Body of pancreas (tissue), 4 donors: ENCODE results near the gene WBP1L. TPM values are rescaled to one million over a fixed set of nuclear protein-coding genes. Genes with fewer than 3 reads are reported as not detected.
"Not testable (repeated sequence)": the region's sequence is repeated elsewhere in the genome, so short reads cannot be mapped to it uniquely, and the experiment has no call there.

Experiments used
- ATAC-seq: fragments of 150-250 bp; one replicate; pipeline ENCODE4 v1.9.1; 2016
- DNase-seq, 4 donors: peaks; one replicate each; pipeline ENCODE4 v3.0.0-alpha.2; 2019
- H3K27ac ChIP-seq, 4 donors: fragments of 200-600 bp; sonication (generic); 1 replicate in 3 of 4; 2 replicates in 1 of 4; pipeline versions ENCODE4 v1.5.1 to v1.6.1; 2016 to 2019; ENCODE audit warnings: mild to moderate bottlenecking in 1 of 4, mixed read lengths in 1 of 4, moderate library complexity in 1 of 4
- H3K27me3 ChIP-seq, 2 donors: fragments of 200-600 bp; sonication (generic); one replicate each; pipeline ENCODE4 v1.6.0; 2016; ENCODE audit warnings: mild to moderate bottlenecking in 1 of 2
- H3K36me3 ChIP-seq, 2 donors: fragments of 200-600 bp; sonication (generic); replicated peaks in 1 of 2; 2 replicates each; pipeline ENCODE4 v1.5.1; 2016; ENCODE audit warnings: low read depth in 2 of 2; ENCODE audit not compliant: insufficient read depth in 1 of 2
- H3K4me1 ChIP-seq: fragments of 200-600 bp; sonication (generic); one replicate; pipeline ENCODE4 v1.6.0; 2016
- H3K4me3 ChIP-seq, 2 donors: fragments of 200-600 bp; sonication (generic); 1 replicate in 1 of 2; 2 replicates in 1 of 2; pipeline ENCODE4 v1.5.1; 2016 to 2019
- H3K9me3 ChIP-seq, 3 donors: fragments of 200-600 bp; sonication (generic); 1 replicate in 2 of 3; 2 replicates in 1 of 3; pipeline ENCODE4 v1.5.1; 2016
- POLR2A ChIP-seq, 3 donors: fragments of 450-650 bp; IDR thresholded peaks; one replicate each; pipeline ENCODE4 v1.6.1; 2016; ENCODE audit warnings: antibody characterized with exemption in 3 of 3, mild to moderate bottlenecking in 2 of 3
- WGBS, 2 donors: methylation state at CpG; one replicate each; pipeline ENCODE4 v1.1.5; 2017; 5-methylcytosine and 5-hydroxymethylcytosine counted together
- intact Hi-C: fragments of 100-400 bp; cut with DNase I; formaldehyde crosslinking; loops from one replicate; pipeline ENCODE4 v1.15.1; 2023
- total RNA-seq, 2 donors: library from RNA; depleted of rRNA; stranded (reverse); fragments of >200 nt; gene quantifications; one replicate each; pipeline ENCODE4 v1.1.0, GENCODE V29; 2016
- TF ChIP-seq, protein P1 (sequence below), 7 experiments: fragments of 450-650 bp in 4 of 7; fragments of 200-600 bp in 3 of 7; sonication (generic) in 3 of 7; IDR thresholded peaks; one replicate each; pipeline ENCODE4 v1.5.1; 2016 to 2019; ENCODE audit warnings: antibody characterized with exemption in 7 of 7

WBP1L gene
- total RNA-seq, 2 donors from 2014 or later, result 30.6 to 55.4 TPM

DNA sequence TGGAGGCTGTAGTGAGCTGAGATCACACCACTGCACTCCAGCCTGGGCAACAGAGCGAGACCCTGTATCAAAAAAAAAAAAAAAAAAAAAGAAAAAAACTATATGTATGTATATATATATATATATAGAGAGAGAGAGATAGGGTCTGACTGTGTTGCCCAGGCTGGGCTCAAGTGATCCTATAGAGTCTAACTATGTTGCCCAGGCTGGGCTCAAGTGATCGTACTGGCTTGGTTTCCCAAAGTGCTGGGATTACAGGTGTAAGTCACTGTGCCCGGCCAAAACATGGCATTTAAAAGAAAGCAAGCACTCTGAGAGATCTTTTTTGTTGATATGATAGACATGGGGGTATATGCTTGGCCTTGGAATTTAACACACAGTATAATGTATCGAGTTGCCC, 73.4 kb downstream of the WBP1L start:
- 94 to 96% methylated on average over 4 of the region's 4 CpGs for WGBS, 2 donors
- peak overlapping the region in 1 of 4 donors; percentile 83 for H3K27ac ChIP-seq
- H3K4me1 ChIP-seq, result peaks cover 11% of the 10 kb centered on the region
- no peak overlapping the region for H3K4me3 ChIP-seq
- peaks cover 10 to 17% of the 10 kb centered on the region in 2 donors for H3K36me3 ChIP-seq
- ATAC-seq, result no peak
- TF ChIP-seq, protein P1, sequence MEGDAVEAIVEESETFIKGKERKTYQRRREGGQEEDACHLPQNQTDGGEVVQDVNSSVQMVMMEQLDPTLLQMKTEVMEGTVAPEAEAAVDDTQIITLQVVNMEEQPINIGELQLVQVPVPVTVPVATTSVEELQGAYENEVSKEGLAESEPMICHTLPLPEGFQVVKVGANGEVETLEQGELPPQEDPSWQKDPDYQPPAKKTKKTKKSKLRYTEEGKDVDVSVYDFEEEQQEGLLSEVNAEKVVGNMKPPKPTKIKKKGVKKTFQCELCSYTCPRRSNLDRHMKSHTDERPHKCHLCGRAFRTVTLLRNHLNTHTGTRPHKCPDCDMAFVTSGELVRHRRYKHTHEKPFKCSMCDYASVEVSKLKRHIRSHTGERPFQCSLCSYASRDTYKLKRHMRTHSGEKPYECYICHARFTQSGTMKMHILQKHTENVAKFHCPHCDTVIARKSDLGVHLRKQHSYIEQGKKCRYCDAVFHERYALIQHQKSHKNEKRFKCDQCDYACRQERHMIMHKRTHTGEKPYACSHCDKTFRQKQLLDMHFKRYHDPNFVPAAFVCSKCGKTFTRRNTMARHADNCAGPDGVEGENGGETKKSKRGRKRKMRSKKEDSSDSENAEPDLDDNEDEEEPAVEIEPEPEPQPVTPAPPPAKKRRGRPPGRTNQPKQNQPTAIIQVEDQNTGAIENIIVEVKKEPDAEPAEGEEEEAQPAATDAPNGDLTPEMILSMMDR (IDR thresholded peaks at IDR 0.05), result no peak
- TF ChIP-seq POLR2A (IDR thresholded peaks at IDR 0.05), result no peak
- intact Hi-C loops, result no loop called here
- no peaks in the 10 kb centered on the region for H3K27me3 ChIP-seq
- no peak for DNase-seq
- no peaks in the 10 kb centered on the region for H3K9me3 ChIP-seq

DNA sequence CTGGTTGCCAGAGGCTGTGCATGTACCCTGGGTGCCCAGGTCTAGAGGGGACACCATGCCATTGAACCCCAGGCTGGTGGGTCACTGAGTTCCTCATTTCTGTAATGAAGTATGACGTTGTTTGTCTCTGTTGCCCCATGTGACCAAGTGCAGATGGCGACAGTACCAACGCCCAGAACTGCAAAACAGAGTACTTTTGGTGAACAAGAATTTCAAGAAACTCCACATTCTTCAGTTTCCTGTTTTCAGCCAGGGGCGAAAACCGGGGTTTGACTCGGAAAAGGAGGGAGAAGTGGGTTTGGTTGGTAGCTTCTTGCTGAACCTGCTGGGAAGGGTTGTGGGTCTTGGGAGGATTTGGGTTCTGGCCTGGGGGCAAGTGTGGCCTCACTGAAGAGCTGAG, 75.3 kb downstream of the WBP1L start:
- Histone ChIP-seq H3K4me1 (peaks cover 11% of the 10 kb centered on the region), H3K27me3 (no peaks in the 10 kb centered on the region), H3K4me3 (no peak overlapping the region), H3K36me3 (peaks cover 0 to 2% of the 10 kb centered on the region in 2 donors), H3K9me3 (no peaks in the 10 kb centered on the region), H3K27ac (peak overlapping the region in 1 of 4 donors; percentile 63)
- DNase-seq (peak in 1 of 4 donors; percentile 69), ATAC-seq (no peak)
- WGBS, 2 donors, result 34 to 57% methylated on average over 6 of the region's 6 CpGs
- intact Hi-C loops, result no loop called here
- TF ChIP-seq, protein P1 (IDR thresholded peaks at IDR 0.05), result no peak
- no peak for TF ChIP-seq POLR2A (IDR thresholded peaks at IDR 0.05)

DNA sequence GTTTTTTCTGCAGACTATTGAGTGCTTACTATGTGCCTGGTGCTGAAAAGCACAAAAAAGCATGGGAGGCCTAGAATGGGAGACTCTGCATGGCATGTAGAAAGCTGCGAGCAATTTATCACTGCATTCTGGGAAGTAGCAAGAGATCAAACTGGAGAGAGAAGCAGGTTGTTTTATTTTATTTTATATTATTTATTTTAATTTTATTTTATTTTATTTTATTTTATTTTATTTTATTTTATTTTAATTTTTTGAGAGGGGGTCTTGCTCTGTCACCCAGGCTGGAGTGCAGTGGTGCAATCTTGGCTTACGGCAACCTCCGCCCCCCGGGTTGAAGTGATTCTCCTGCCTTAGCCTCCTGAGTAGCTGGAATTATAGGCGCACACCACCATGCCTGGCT, 76.3 kb downstream of the WBP1L start:
- not testable (repeated sequence) for H3K27ac ChIP-seq

DNA sequence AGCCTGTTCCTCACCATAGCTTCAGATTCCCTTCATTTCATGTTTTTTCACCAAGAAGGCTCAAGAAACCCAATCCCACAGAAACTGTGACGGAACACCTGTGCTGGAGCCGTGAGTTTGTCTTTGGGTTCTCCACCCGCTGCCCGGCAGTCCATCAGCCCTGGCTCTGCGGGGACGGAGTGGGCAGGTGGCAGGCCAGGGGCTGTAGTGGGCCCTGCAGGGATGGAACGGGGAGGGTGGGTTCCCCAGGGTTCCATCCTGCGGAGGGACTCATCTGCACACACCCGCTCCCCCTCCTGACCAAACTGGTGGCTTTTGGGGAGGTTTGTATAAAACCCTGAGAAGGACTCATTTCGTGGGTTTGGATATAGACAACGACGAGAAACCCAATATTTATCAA, 78.5 kb downstream of the WBP1L start:
- Histone ChIP-seq H3K27me3 (no peaks in the 10 kb centered on the region), H3K4me3 (no peak overlapping the region), H3K9me3 (no peaks in the 10 kb centered on the region), H3K4me1 (no peaks in the 10 kb centered on the region), H3K27ac (no peak overlapping the region), H3K36me3 (no peaks in the 10 kb centered on the region)
- intact Hi-C loops, result no loop called here
- TF ChIP-seq, protein P1 (IDR thresholded peaks at IDR 0.05), result no peak
- TF ChIP-seq POLR2A (IDR thresholded peaks at IDR 0.05), result no peak
- WGBS, 2 donors, result 83 to 86% methylated on average over 6 to 9 of the region's 12 CpGs
- ATAC-seq (no peak), DNase-seq (no peak)

More for the DNA sequence above, 76.3 kb downstream of the WBP1L start:
- intact Hi-C loops, H3K4me3 ChIP-seq, H3K4me1 ChIP-seq, DNase-seq, ATAC-seq, H3K9me3 ChIP-seq, H3K36me3 ChIP-seq, H3K27me3 ChIP-seq: not testable (repeated sequence)
- 94% methylated on average over 5 of the region's 5 CpGs for WGBS, 2 donors

DNA sequence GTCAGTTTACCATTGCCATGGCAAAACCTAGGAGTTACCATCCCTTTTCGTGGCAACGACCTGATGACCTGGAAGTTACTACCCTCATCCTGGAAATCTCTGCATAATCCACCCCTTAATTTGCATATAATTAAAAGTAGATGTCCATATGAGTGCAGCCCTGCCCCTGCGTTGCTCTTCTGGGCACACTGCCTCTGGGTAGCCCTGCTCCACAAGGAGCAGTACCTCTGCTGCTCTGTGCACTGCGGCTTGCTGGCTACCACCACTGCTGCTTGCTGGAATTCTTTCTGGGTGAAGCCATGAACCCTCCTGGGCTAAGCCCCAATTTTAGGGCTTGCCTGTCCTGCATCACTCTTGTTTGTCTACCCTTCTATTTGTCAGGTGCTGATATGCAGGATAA, 80.9 kb downstream of the WBP1L start:
- ATAC-seq (no peak), DNase-seq (no peak)
- H3K9me3 ChIP-seq, result no peaks in the 10 kb centered on the region
- WGBS, 2 donors, result 86 to 100% methylated on average over 2 to 4 of the region's 4 CpGs
- no peaks in the 10 kb centered on the region for H3K4me1 ChIP-seq
- no peak overlapping the region for H3K27ac ChIP-seq
- no peaks in the 10 kb centered on the region for H3K36me3 ChIP-seq
- H3K4me3 ChIP-seq, result no peak overlapping the region
- no peaks in the 10 kb centered on the region for H3K27me3 ChIP-seq
- intact Hi-C loops, result no loop called here
- TF ChIP-seq POLR2A (IDR thresholded peaks at IDR 0.05), result no peak
- TF ChIP-seq, protein P1 (IDR thresholded peaks at IDR 0.05), result no peak
